Cortex of kidney (tissue), 1 donor: ENCODE results near the gene ZBED1.

Source experiments
- DNase-seq: peaks from one replicate; lab custom pipeline; 2025; lab: John Stamatoyannopoulos, UW

ZBED1 gene

GRCh38 chrX:2452799-2453198 is 48.0 kb downstream of the ZBED1 start:
- DNase-seq: no peak

GRCh38 chrX:2452317-2452784 is 48.4 kb downstream of the ZBED1 start:
- no peak for DNase-seq

- no peak for DNase-seq
Measured at GRCh38 chrX:2451501-2452316, 49.1 kb downstream of the ZBED1 start.

DNA sequence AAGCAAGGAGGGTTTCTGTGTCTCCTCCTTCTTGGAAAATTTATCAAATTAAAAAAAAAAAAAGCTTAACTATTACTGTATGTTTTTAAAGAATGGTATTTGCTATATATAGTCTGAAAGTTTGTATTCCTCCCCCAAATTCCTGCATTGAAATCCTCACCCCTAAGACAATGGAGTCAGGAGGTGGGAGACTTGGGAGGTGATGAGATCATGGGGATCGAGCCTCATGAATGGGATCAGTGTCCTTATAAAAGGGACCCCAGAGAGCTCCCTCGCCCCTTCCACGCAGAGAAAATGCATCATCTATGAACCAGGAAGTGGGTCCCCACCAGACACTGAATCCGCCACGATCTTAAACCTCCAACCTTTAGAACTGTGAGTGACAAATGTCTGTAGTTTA is 50.1 kb downstream of the ZBED1 start:
- DNase-seq: no peak

GRCh38 chrX:2449135-2449886 is 51.5 kb downstream of the ZBED1 start:
- DNase-seq: no peak

DNA sequence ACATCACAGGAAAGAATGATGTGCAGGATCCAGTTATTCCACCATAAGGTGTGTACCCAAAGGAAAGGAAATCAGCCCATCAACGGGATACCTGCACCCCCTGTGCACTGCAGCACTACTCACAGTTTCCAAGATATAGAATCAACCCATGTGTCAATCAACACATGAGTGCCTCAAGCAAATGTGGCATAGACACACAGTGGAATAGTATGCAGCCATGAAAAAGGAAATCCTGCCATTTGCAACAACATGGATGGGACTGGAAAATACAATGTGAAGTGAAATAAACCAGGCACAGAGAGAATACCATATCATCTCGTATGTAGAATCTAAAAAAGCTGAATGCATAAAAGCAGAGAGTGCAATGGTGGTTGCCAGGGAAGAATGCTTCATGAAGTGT is 53.3 kb downstream of the ZBED1 start:
- no peak for DNase-seq

- DNase-seq: no peak
Measured at GRCh38 chrX:2446815-2447214, 54.0 kb downstream of the ZBED1 start.

DNA sequence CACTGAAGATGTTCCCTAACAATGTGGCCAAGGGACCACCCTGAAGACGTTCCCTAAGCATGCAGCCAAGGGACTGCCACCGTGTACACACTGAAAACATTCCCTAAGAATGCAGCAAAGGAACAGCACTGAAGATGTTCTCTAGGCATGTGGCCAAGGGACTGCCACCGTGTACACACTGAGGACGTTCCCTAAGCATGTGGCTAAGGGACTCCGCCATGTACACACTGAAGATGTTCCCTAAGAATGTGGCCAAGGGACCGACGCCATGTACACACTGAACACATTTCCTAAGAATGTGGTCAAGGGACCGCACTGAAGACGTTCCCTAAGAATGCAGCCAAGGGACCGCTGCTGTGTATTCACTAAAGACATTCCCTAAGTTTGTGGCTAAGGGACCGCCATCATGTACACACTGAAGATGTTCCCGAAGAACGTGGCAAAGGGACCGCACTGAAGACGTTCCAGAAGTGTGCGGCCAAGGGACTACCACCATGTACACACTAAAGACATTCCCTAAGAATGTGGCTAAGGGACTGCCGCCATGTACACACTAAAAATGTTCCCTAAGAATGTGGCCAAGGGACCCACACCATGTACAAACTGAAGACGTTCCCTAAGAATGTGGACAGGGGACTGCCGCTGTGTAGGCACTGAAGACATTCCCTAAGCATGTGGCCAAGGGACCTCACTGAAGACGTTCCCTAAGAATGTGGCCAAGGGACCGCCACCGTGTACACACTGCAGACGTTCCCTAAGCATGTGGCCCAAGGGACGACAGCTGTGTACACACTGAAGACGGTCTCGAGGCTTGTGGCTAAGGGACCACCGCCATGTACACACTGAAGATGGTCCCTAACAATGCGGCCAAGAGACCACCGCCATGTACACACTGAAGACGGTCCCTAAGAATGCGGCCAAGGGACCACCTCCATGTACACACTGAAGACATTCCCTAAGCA is 54.8 kb downstream of the ZBED1 start:
- no peak for DNase-seq

DNA sequence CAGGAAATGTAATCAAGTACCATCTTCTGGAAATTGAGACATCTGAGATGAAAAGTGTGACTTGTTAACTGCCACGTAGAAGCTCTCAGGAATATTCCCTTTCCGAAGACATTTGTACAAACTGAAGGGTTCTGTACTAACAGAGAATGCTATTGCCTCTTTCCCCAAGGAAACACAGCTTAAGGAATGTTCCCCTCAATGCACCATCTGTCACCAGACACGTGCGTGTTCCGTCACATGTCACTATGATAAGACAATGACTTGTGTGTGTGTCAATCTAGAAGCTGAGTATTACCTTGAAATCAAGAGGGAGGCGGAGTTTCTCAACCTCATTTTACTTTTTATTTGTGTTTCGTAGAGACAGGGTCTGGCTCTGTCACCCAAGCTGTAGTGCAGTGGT is 58.1 kb downstream of the ZBED1 start:
- DNase-seq: no peak

- DNase-seq: no peak
Measured at GRCh38 chrX:2441466-2441865, 59.3 kb downstream of the ZBED1 start.

DNA sequence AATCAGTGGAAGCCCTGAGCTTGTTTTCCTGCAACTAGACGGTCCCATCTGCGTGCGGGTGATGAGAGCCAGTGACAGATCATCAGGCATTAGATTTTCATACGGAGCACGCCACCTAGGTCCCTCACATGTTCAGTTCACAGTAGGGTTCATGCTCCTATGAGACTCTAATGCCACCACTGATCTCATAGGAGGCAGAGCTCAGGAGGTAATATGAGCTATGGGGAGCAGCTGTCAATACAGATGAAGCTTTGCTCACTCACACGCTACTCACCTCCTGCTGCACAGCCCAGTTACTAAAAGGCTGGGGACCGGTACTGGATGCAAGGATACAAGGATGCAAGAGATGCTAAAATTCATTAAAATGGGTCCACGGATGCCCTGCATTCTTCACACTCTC is 61.2 kb downstream of the ZBED1 start:
- no peak for DNase-seq
